Activated B cell treated with CpG ODN at 0.5 μM for 24 hours (primary cell): ENCODE measurements around the gene CD84. TPM values are rescaled to one million over a fixed set of nuclear protein-coding genes. Genes with fewer than 3 reads are reported as not detected.
A peak's percentile ranks its signal among the peaks of the same experiment; 100 is the strongest.

Source experiments
- ATAC-seq: fragments of 200-7000 bp; cut with Tn5 transposase; one replicate; pipeline ENCODE4 v1.10.0; 2021; ENCODE audit warnings: low read depth, mild to moderate bottlenecking, moderate library complexity
- CTCF ChIA-PET: fragments of 350-600 bp; sonication (Branson Sonifier 250); formaldehyde crosslinking; loops from one replicate; lab custom pipeline; 2021; ENCODE audit warnings: antibody characterized with exemption; lab: Charles Lee
- POLR2A ChIA-PET: fragments of 350-600 bp; sonication (Branson Sonifier 250); formaldehyde crosslinking; loops from one replicate; lab custom pipeline; 2021; ENCODE audit warnings: antibody characterized with exemption; lab: Charles Lee
- DNase-seq: peaks from one replicate; pipeline ENCODE4 v3.0.0; 2022
- H3K27ac Mint-ChIP-seq: one replicate; pipeline ENCODE4 v1.8.0; 2020; ENCODE audit warnings: mixed read lengths
- H3K27me3 Mint-ChIP-seq: one replicate; pipeline ENCODE4 v1.8.0; 2021; ENCODE audit warnings: mixed read lengths
- H3K36me3 Mint-ChIP-seq: one replicate; pipeline ENCODE4 v1.8.0; 2021; ENCODE audit warnings: low read depth, mixed read lengths
- H3K4me1 Mint-ChIP-seq: one replicate; pipeline ENCODE4 v1.8.0; 2021; ENCODE audit warnings: mixed read lengths
- H3K4me3 Mint-ChIP-seq: one replicate; pipeline ENCODE4 v1.8.0; 2020; ENCODE audit warnings: mild to moderate bottlenecking, mixed read lengths
- H3K9me3 Mint-ChIP-seq: one replicate; pipeline ENCODE4 v1.8.0; 2020; ENCODE audit warnings: mixed read lengths
- CTCF ChIP-seq: fragments of 200-600 bp; IDR thresholded peaks from one replicate; pipeline ENCODE4 v1.8.0; 2022; ENCODE audit warnings: antibody characterized with exemption, mild to moderate bottlenecking
- intact Hi-C: fragments of 100-400 bp; cut with micrococcal nuclease; formaldehyde crosslinking; loops from one replicate; pipeline ENCODE4 v1.15.1; 2024
- total RNA-seq: library from RNA; stranded (reverse); gene quantifications from 2 replicates; pipeline ENCODE4 v1.2.3, GENCODE V29; 2022

Gene CD84
- total RNA-seq, 1 donor from 2014 or later, result 65.5 TPM

GRCh38 chr1:160558660-160559380, 20.5 kb downstream of the CD84 start:
- no peak for TF ChIP-seq CTCF
- intact Hi-C loops, result loop anchor here (2.0 kb wide), 1 partner anchor 14 kb away; no protein-coding TSS in a partner anchor
- Mint-ChIP-seq H3K4me1 (peaks cover 49% of the 10 kb centered on the region), H3K4me3 (no peak overlapping the region), H3K36me3 (peaks cover 60% of the 10 kb centered on the region), H3K27me3 (no peaks in the 10 kb centered on the region), H3K27ac (peak overlapping the region; percentile 24), H3K9me3 (peaks cover 24% of the 10 kb centered on the region)
- ATAC-seq (no peak), DNase-seq (no peak)
- ChIA-PET POLR2A (interaction anchor here (1.2 kb wide), 1 partner anchor 17 kb away, joined by 3 read pairs; no protein-coding TSS in a partner anchor), CTCF (no interaction called here)

GRCh38 chr1:160553778-160554177, 25.5 kb downstream of the CD84 start:
- POLR2A ChIA-PET, result no interaction called here
- Mint-ChIP-seq H3K9me3 (peaks cover 2% of the 10 kb centered on the region), H3K4me3 (no peak overlapping the region), H3K27ac (peak overlapping the region; percentile 90), H3K4me1 (peaks cover 67% of the 10 kb centered on the region), H3K27me3 (no peaks in the 10 kb centered on the region), H3K36me3 (peaks cover 55% of the 10 kb centered on the region)
- intact Hi-C loops, result no loop called here
- TF ChIP-seq CTCF, result no peak
- ATAC-seq, result no peak
- no peak for DNase-seq
- CTCF ChIA-PET, result interaction anchor here (3.7 kb wide), 1 partner anchor 125 kb away, joined by 13 read pairs; no protein-coding TSS in a partner anchor

GRCh38 chr1:160552425-160552824, 26.9 kb downstream of the CD84 start:
- intact Hi-C loops, result no loop called here
- Mint-ChIP-seq H3K4me1 (peaks cover 74% of the 10 kb centered on the region), H3K36me3 (peaks cover 60% of the 10 kb centered on the region), H3K9me3 (no peaks in the 10 kb centered on the region), H3K27ac (peak overlapping the region; percentile 90), H3K4me3 (no peak overlapping the region), H3K27me3 (no peaks in the 10 kb centered on the region)
- POLR2A ChIA-PET, result interaction anchor here (0.6 to 7.7 kb wide), 3 partner anchors 10 to 25 kb away, joined by 3 to 56 read pairs (median 3); partner anchors contain the start of gene CD84
- ATAC-seq, result no peak
- CTCF ChIA-PET, result interaction anchor here (1.0 to 7.8 kb wide), 3 partner anchors 26 to 124 kb away, joined by 3 to 52 read pairs (median 13); no protein-coding TSS in a partner anchor
- no peak for DNase-seq
- no peak for TF ChIP-seq CTCF

- H3K27ac Mint-ChIP-seq, result peak overlapping the region; percentile 90
- no peak for DNase-seq
- CTCF ChIA-PET, result interaction anchor here (1.0 to 7.8 kb wide), 4 partner anchors 19 to 121 kb away, joined by 3 to 52 read pairs (median 10); no protein-coding TSS in a partner anchor
Measured at GRCh38 chr1:160550572-160551034, 28.7 kb downstream of the CD84 start.

More at GRCh38 chr1:160550572-160551034, 28.7 kb downstream of the CD84 start:
- POLR2A ChIA-PET, result interaction anchor here (0.6 to 7.7 kb wide), 6 partner anchors 10 to 132 kb away, joined by 3 to 56 read pairs (median 15); partner anchors contain the start of genes CD84 and SLAMF6
- H3K36me3 Mint-ChIP-seq, result peaks cover 69% of the 10 kb centered on the region
- intact Hi-C loops, result no loop called here
- ATAC-seq, result no peak
- no peak overlapping the region for H3K4me3 Mint-ChIP-seq
- no peak for TF ChIP-seq CTCF
- no peaks in the 10 kb centered on the region for H3K9me3 Mint-ChIP-seq
- peaks cover 86% of the 10 kb centered on the region for H3K4me1 Mint-ChIP-seq
- H3K27me3 Mint-ChIP-seq, result no peaks in the 10 kb centered on the region
